ENCODE measurements around the gene STIP1. TPM values are rescaled to one million over a fixed set of nuclear protein-coding genes. Genes with fewer than 3 reads are reported as not detected.

Gene STIP1
- polyA plus RNA-seq, 1 donor from 2014 or later: 161 TPM

DNA sequence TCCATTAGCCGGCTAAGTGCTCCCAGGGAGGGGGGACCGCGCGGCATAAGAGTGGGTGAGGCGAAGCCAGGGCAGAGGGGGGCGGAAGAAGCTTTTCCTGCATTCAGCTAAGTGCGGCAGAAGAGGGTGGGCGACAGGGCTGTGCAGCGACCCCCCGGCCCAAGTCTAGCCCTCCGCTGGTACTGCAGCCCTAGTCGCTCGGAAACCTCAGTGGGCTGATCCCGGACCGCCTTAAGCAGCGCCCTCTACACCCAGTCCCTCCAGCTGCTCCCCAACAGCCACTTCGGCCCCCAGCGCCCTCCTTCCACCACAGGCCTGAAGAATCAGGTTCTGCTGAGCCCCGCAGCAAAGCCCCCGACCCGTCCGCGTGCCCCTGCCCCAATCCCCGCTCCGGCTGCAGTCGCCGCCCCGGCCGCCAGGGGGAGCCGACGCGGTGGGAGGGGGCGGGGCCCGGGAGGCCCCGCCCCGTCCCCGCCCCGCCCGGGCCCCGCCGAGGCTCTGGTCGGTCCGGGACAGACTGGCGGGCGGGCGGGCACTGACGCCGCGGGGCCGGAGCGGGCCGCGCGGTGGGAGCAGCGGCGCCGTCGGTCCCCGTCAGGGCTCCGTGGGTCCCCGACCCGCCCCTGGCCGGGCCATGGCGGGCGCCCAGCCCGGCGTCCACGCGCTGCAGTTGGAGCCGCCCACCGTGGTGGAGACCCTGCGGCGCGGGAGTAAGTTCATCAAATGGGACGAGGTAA lies 65.2 kb downstream of the STIP1 start, which contains the start of gene PLCB3:
Gene PLCB3, plus strand, starts transcription at position 515 of the 737 bp plus-strand sequence. Its CDS starts 120 bp downstream, at position 635.
- Histone ChIP-seq H3K27ac (ENCODE audit: low read length) (peak within 1 kb of the TSS; percentile 5), H3K9ac (ENCODE audit: low read length) (peak within 1 kb of the TSS; percentile 50)

DNA sequence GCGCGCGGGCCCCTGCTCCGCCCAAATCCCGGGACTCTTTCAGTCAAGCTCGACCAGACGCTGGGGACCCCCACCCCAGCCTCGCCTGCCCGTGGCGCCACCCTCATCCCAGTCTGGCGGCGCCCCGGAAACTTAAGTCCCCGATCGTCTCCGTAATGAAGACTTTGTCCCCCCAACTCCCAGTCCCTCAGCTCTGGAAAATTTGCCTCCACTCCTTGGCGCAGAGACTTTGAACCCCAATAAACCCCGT lies 65.7 kb downstream of the STIP1 start:
- Histone ChIP-seq H3K9me2 (ENCODE audit: insufficient read depth, low read length) (no peaks in the 10 kb centered on the region), H3K27me3 (ENCODE audit: insufficient read depth, low read depth, low read length) (peaks cover 8% of the 10 kb centered on the region), H3K79me2 (replicated peaks; ENCODE audit: insufficient read depth, low read length) (no peaks in the 10 kb centered on the region), H3K4me3 (ENCODE audit: low read length) (peak overlapping the region; percentile 44), H3K36me3 (ENCODE audit: insufficient read depth, low read length) (no peaks in the 10 kb centered on the region), H3K9ac (ENCODE audit: low read length) (no peak overlapping the region), H3K27ac (ENCODE audit: low read length) (no peak overlapping the region), H3F3A (ENCODE audit: insufficient read depth, low read length, poor library complexity, severe bottlenecking) (no peaks in the 10 kb centered on the region), H4K20me1 (ENCODE audit: insufficient read depth) (no peaks in the 10 kb centered on the region), H3K4me2 (ENCODE audit: low read length) (no peak overlapping the region), H3K9me3 (ENCODE audit: low read length) (no peaks in the 10 kb centered on the region), H2AFZ (ENCODE audit: low read depth, low read length) (no peak overlapping the region)
- TF ChIP-seq MXI1 (conservative IDR thresholded peaks at IDR 0.05; ENCODE audit: poor library complexity, severe bottlenecking): no peak
- TF ChIP-seq, protein P1, sequence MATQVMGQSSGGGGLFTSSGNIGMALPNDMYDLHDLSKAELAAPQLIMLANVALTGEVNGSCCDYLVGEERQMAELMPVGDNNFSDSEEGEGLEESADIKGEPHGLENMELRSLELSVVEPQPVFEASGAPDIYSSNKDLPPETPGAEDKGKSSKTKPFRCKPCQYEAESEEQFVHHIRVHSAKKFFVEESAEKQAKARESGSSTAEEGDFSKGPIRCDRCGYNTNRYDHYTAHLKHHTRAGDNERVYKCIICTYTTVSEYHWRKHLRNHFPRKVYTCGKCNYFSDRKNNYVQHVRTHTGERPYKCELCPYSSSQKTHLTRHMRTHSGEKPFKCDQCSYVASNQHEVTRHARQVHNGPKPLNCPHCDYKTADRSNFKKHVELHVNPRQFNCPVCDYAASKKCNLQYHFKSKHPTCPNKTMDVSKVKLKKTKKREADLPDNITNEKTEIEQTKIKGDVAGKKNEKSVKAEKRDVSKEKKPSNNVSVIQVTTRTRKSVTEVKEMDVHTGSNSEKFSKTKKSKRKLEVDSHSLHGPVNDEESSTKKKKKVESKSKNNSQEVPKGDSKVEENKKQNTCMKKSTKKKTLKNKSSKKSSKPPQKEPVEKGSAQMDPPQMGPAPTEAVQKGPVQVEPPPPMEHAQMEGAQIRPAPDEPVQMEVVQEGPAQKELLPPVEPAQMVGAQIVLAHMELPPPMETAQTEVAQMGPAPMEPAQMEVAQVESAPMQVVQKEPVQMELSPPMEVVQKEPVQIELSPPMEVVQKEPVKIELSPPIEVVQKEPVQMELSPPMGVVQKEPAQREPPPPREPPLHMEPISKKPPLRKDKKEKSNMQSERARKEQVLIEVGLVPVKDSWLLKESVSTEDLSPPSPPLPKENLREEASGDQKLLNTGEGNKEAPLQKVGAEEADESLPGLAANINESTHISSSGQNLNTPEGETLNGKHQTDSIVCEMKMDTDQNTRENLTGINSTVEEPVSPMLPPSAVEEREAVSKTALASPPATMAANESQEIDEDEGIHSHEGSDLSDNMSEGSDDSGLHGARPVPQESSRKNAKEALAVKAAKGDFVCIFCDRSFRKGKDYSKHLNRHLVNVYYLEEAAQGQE (IDR thresholded peaks at IDR 0.05; ENCODE audit: borderline replicate concordance): no peak
- TF ChIP-seq POLR2AphosphoS5 (IDR thresholded peaks at IDR 0.05): no peak
- TF ChIP-seq TAF1 (IDR thresholded peaks at IDR 0.05; ENCODE audit: low read depth): no peak
- TF ChIP-seq, protein P2, sequence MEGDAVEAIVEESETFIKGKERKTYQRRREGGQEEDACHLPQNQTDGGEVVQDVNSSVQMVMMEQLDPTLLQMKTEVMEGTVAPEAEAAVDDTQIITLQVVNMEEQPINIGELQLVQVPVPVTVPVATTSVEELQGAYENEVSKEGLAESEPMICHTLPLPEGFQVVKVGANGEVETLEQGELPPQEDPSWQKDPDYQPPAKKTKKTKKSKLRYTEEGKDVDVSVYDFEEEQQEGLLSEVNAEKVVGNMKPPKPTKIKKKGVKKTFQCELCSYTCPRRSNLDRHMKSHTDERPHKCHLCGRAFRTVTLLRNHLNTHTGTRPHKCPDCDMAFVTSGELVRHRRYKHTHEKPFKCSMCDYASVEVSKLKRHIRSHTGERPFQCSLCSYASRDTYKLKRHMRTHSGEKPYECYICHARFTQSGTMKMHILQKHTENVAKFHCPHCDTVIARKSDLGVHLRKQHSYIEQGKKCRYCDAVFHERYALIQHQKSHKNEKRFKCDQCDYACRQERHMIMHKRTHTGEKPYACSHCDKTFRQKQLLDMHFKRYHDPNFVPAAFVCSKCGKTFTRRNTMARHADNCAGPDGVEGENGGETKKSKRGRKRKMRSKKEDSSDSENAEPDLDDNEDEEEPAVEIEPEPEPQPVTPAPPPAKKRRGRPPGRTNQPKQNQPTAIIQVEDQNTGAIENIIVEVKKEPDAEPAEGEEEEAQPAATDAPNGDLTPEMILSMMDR (IDR thresholded peaks at IDR 0.05; ENCODE audit: poor library complexity, severe bottlenecking): no peak
- TF ChIP-seq RAD21 (conservative IDR thresholded peaks at IDR 0.05): no peak
- no peak for TF ChIP-seq EZH2 (IDR thresholded peaks at IDR 0.05; ENCODE audit: borderline replicate concordance, insufficient read depth, low read length, poor library complexity, severe bottlenecking)
- no peak for TF ChIP-seq SMC3 (conservative IDR thresholded peaks at IDR 0.05; ENCODE audit: poor library complexity)
- TF ChIP-seq EP300 (conservative IDR thresholded peaks at IDR 0.05; ENCODE audit: poor library complexity, severe bottlenecking): no peak

More for the DNA sequence above, 65.2 kb downstream of the STIP1 start, which contains the start of gene PLCB3:
- Histone ChIP-seq H3K36me3 (ENCODE audit: insufficient read depth, low read length) (no peaks in the 10 kb centered on the region), H2AFZ (ENCODE audit: low read depth, low read length) (no peak within 1 kb of the TSS), H3K9me3 (ENCODE audit: low read length) (no peaks in the 10 kb centered on the region), H4K20me1 (ENCODE audit: insufficient read depth) (no peaks in the 10 kb centered on the region), H3K27me3 (ENCODE audit: insufficient read depth, low read depth, low read length) (peaks cover 8% of the 10 kb centered on the region), H3F3A (ENCODE audit: insufficient read depth, low read length, poor library complexity, severe bottlenecking) (no peaks in the 10 kb centered on the region), H3K79me2 (replicated peaks; ENCODE audit: insufficient read depth, low read length) (peaks cover under 1% of the 10 kb centered on the region), H3K4me2 (ENCODE audit: low read length) (no peak within 1 kb of the TSS), H3K4me3 (ENCODE audit: low read length) (peak within 1 kb of the TSS; percentile 59), H3K9me2 (ENCODE audit: insufficient read depth, low read length) (no peaks in the 10 kb centered on the region)
- TF ChIP-seq TAF1 (IDR thresholded peaks at IDR 0.05; ENCODE audit: low read depth) (no peak), EP300 (conservative IDR thresholded peaks at IDR 0.05; ENCODE audit: poor library complexity, severe bottlenecking) (no peak), SMC3 (conservative IDR thresholded peaks at IDR 0.05; ENCODE audit: poor library complexity) (peak; percentile 43), RAD21 (conservative IDR thresholded peaks at IDR 0.05) (peak; percentile 25)
- TF ChIP-seq, protein P2 (IDR thresholded peaks at IDR 0.05; ENCODE audit: poor library complexity, severe bottlenecking): peak; percentile 74
